Mammary epithelial cell (primary cell): ENCODE measurements around the gene PLD6.

Source experiments
- CTCF ChIP-seq, 2 donors: IDR thresholded peaks in 1 of 2; conservative IDR thresholded peaks in 1 of 2; 2 replicates each; pipeline ENCODE4 v1.5.1; 2011 to 2012; ENCODE audit warnings: inconsistent platforms in 2 of 2, low read length in 2 of 2, mild to moderate bottlenecking in 2 of 2, control low read depth in 1 of 2, low read depth in 1 of 2; ENCODE audit not compliant: insufficient read depth in 1 of 2; ENCODE audit errors: extremely low read depth in 1 of 2
- EZH2 ChIP-seq: IDR thresholded peaks from 2 replicates; pipeline ENCODE4 v1.6.1; 2012; ENCODE audit warnings: low read length, inconsistent platforms, borderline replicate concordance

GRCh38 chr17:17214646-17215436 lies 8.7 kb upstream of the PLD6 start:
- no peak for TF ChIP-seq EZH2
- TF ChIP-seq CTCF (conservative IDR thresholded peaks at IDR 0.05 in 1 of 2, IDR thresholded peaks at IDR 0.05 in 1 of 2; ENCODE audit: extremely low read depth in 1 of 2, insufficient read depth in 1 of 2, low read depth in 1 of 2, low read length in 2 of 2): no peak
